GM23338 (cell line): Measurements from ENCODE around the gene ERP27. TPM values are rescaled to one million over a fixed set of nuclear protein-coding genes. Genes with fewer than 3 reads are reported as not detected.

ENCODE experiments used
- ATAC-seq: fragments of 200-7000 bp; cut with Tn5 transposase; 3 replicates; pipeline ENCODE4 v1.9.1; 2020
- DNase-seq: peaks from one replicate; pipeline ENCODE4 v3.0.0-alpha.2; 2015; ENCODE audit warnings: low spot score
- H2AFZ ChIP-seq: fragments of 200-600 bp; sonication (generic); 2 replicates; pipeline ENCODE4 v1.8.0; 2016; ENCODE audit warnings: antibody characterized with exemption, mild to moderate bottlenecking, moderate library complexity
- H3F3A ChIP-seq: fragments of 200-600 bp; sonication (generic); replicated peaks from 2 replicates; pipeline ENCODE4 v1.8.0; 2017; ENCODE audit warnings: antibody characterized with exemption, mixed run types, low read depth
- H3K27ac ChIP-seq: fragments of 200-600 bp; sonication (generic); 2 replicates; pipeline ENCODE4 v1.6.1; 2016; ENCODE audit warnings: low read depth
- H3K27me3 ChIP-seq: fragments of 200-600 bp; sonication (generic); 2 replicates; pipeline ENCODE4 v1.8.0; 2016; ENCODE audit warnings: mild to moderate bottlenecking, mixed run types, moderate library complexity; ENCODE audit not compliant: insufficient read depth
- H3K36me3 ChIP-seq: fragments of 200-600 bp; sonication (generic); 2 replicates; pipeline ENCODE4 v1.8.0; 2016; ENCODE audit warnings: mild to moderate bottlenecking; ENCODE audit not compliant: insufficient read depth
- H3K4me1 ChIP-seq: fragments of 200-600 bp; sonication (generic); 2 replicates; pipeline ENCODE4 v1.8.0; 2016; ENCODE audit warnings: mild to moderate bottlenecking, moderate library complexity; ENCODE audit not compliant: insufficient read depth
- H3K4me2 ChIP-seq: fragments of 200-600 bp; sonication (generic); 2 replicates; pipeline ENCODE4 v1.7.1; 2017; ENCODE audit warnings: mixed run types
- H3K4me3 ChIP-seq: fragments of 200-600 bp; sonication (generic); 2 replicates; pipeline ENCODE4 v1.6.1; 2016; ENCODE audit warnings: mixed run types
- H3K79me2 ChIP-seq: fragments of 200-600 bp; sonication (generic); replicated peaks from 2 replicates; pipeline ENCODE4 v1.8.0; 2017; ENCODE audit warnings: mild to moderate bottlenecking; ENCODE audit not compliant: insufficient read depth
- H3K9me2 ChIP-seq: fragments of 200-600 bp; sonication (generic); 2 replicates; pipeline ENCODE4 v1.8.0; 2017; ENCODE audit not compliant: insufficient read depth
- H4K20me1 ChIP-seq: fragments of 200-600 bp; sonication (generic); replicated peaks from 2 replicates; pipeline ENCODE4 v1.8.0; 2017; ENCODE audit warnings: mild to moderate bottlenecking; ENCODE audit not compliant: insufficient read depth
- H3K27ac Mint-ChIP-seq: 2 replicates; pipeline ENCODE4 v1.8.0; 2020; ENCODE audit warnings: inconsistent platforms, mild to moderate bottlenecking, moderate library complexity, mixed read lengths
- H3K27me3 Mint-ChIP-seq: 3 replicates; pipeline ENCODE4 v1.8.0; 2022; ENCODE audit warnings: low read depth, mild to moderate bottlenecking, moderate library complexity, mixed read lengths, inconsistent platforms; ENCODE audit not compliant: insufficient read depth, poor library complexity
- H3K36me3 Mint-ChIP-seq: 3 replicates; pipeline ENCODE4 v1.8.0; 2021; ENCODE audit warnings: low read depth, mild to moderate bottlenecking, inconsistent platforms, moderate library complexity, mixed read lengths
- H3K4me1 Mint-ChIP-seq: 3 replicates; pipeline ENCODE4 v1.8.0; 2020; ENCODE audit warnings: mild to moderate bottlenecking, inconsistent platforms, mixed read lengths
- H3K4me3 Mint-ChIP-seq: 3 replicates; pipeline ENCODE4 v1.8.0; 2021; ENCODE audit warnings: moderate library complexity, mild to moderate bottlenecking, inconsistent platforms, mixed read lengths
- H3K9me3 Mint-ChIP-seq: 3 replicates; pipeline ENCODE4 v1.8.0; 2020; ENCODE audit warnings: moderate library complexity, mild to moderate bottlenecking, inconsistent platforms, mixed read lengths
- ETS1 ChIP-seq: IDR thresholded peaks from 2 replicates; pipeline ENCODE4 v1.6.1; 2016; ENCODE audit warnings: antibody characterized with exemption
- EZH2phosphoT487 ChIP-seq: fragments of 200-600 bp; sonication (generic); IDR thresholded peaks from one replicate; pipeline ENCODE4 v1.8.1; 2018; ENCODE audit warnings: antibody characterized with exemption; ENCODE audit not compliant: unreplicated experiment
- JUNB ChIP-seq: IDR thresholded peaks from one replicate; pipeline ENCODE4 v1.6.1; 2016; ENCODE audit warnings: antibody characterized with exemption; ENCODE audit not compliant: unreplicated experiment
- STAT1 ChIP-seq: IDR thresholded peaks from one replicate; pipeline ENCODE4 v1.6.1; 2016; ENCODE audit warnings: antibody characterized with exemption; ENCODE audit not compliant: unreplicated experiment
- ZNF114 ChIP-seq: fragments of 250-450 bp; sonication (Bioruptor Pico); IDR thresholded peaks from 2 replicates; pipeline ENCODE4 v1.5.0; 2020; ENCODE audit warnings: mild to moderate bottlenecking, moderate library complexity
- polyA plus RNA-seq: library from polyadenylated mRNA; unstranded; fragments of >200 nt; fragmentation: Nextera tagmentation; extraction: Ambion mirVana; gene quantifications from 2 replicates; pipeline ENCODE4 v1.2.1, GENCODE V29; 2016
- total RNA-seq: library from RNA; depleted of rRNA; stranded (reverse); fragments of >200 nt; shearing (Covaris generic); gene quantifications from 2 replicates; pipeline ENCODE4 v1.2.3, GENCODE V29; 2014
- TF ChIP-seq, protein P1 (sequence below): IDR thresholded peaks from one replicate; pipeline ENCODE4 v1.6.1; 2018; ENCODE audit warnings: antibody characterized with exemption; ENCODE audit not compliant: unreplicated experiment
- TF ChIP-seq, protein P2 (sequence below), 2 experiments: fragments of 200-600 bp in 1 of 2; sonication (generic) in 1 of 2; conservative IDR thresholded peaks; 2 replicates each; pipeline versions ENCODE4 v1.5.1 to v1.6.1; 2016 to 2017; ENCODE audit warnings: antibody characterized with exemption in 2 of 2, low read depth in 2 of 2, mild to moderate bottlenecking in 2 of 2, moderate library complexity in 1 of 2

Gene ERP27
- total and polyA plus RNA-seq, 2 experiments from 2014 or later: not detected

- Histone ChIP-seq H3K79me2 (no peaks in the 10 kb centered on the region), H3K4me1 (no peaks in the 10 kb centered on the region), H3K27me3 (no peaks in the 10 kb centered on the region), H2AFZ (no peak overlapping the region), H3K36me3 (no peaks in the 10 kb centered on the region), H4K20me1 (no peaks in the 10 kb centered on the region), H3F3A (no peaks in the 10 kb centered on the region), H3K9me2 (no peaks in the 10 kb centered on the region; the same call in 1 of the 2 replicates), H3K4me2 (no peak overlapping the region), H3K27ac (no peak overlapping the region), H3K4me3 (no peak overlapping the region)
- Mint-ChIP-seq H3K9me3 (no peaks in the 10 kb centered on the region), H3K4me1 (peaks cover 10% of the 10 kb centered on the region), H3K27me3 (no peaks in the 10 kb centered on the region), H3K27ac (no peak overlapping the region), H3K4me3 (no peak overlapping the region), H3K36me3 (no peaks in the 10 kb centered on the region)
- DNase-seq: no peak
- TF ChIP-seq ZNF114 (CRISPR knock-in tag) (no peak), JUNB (no peak), STAT1 (no peak), ETS1 (no peak)
- TF ChIP-seq, protein P1, sequence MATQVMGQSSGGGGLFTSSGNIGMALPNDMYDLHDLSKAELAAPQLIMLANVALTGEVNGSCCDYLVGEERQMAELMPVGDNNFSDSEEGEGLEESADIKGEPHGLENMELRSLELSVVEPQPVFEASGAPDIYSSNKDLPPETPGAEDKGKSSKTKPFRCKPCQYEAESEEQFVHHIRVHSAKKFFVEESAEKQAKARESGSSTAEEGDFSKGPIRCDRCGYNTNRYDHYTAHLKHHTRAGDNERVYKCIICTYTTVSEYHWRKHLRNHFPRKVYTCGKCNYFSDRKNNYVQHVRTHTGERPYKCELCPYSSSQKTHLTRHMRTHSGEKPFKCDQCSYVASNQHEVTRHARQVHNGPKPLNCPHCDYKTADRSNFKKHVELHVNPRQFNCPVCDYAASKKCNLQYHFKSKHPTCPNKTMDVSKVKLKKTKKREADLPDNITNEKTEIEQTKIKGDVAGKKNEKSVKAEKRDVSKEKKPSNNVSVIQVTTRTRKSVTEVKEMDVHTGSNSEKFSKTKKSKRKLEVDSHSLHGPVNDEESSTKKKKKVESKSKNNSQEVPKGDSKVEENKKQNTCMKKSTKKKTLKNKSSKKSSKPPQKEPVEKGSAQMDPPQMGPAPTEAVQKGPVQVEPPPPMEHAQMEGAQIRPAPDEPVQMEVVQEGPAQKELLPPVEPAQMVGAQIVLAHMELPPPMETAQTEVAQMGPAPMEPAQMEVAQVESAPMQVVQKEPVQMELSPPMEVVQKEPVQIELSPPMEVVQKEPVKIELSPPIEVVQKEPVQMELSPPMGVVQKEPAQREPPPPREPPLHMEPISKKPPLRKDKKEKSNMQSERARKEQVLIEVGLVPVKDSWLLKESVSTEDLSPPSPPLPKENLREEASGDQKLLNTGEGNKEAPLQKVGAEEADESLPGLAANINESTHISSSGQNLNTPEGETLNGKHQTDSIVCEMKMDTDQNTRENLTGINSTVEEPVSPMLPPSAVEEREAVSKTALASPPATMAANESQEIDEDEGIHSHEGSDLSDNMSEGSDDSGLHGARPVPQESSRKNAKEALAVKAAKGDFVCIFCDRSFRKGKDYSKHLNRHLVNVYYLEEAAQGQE: no peak
- TF ChIP-seq, protein P2, sequence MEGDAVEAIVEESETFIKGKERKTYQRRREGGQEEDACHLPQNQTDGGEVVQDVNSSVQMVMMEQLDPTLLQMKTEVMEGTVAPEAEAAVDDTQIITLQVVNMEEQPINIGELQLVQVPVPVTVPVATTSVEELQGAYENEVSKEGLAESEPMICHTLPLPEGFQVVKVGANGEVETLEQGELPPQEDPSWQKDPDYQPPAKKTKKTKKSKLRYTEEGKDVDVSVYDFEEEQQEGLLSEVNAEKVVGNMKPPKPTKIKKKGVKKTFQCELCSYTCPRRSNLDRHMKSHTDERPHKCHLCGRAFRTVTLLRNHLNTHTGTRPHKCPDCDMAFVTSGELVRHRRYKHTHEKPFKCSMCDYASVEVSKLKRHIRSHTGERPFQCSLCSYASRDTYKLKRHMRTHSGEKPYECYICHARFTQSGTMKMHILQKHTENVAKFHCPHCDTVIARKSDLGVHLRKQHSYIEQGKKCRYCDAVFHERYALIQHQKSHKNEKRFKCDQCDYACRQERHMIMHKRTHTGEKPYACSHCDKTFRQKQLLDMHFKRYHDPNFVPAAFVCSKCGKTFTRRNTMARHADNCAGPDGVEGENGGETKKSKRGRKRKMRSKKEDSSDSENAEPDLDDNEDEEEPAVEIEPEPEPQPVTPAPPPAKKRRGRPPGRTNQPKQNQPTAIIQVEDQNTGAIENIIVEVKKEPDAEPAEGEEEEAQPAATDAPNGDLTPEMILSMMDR (conservative IDR thresholded peaks at IDR 0.05; ENCODE audit: low read depth in 2 of 2): no peak
- no peak for ATAC-seq
These were observed 25.2 kb upstream of the ERP27 start for GRCh38 chr12:14963520-14963919.

GRCh38 chr12:14962797-14963196 lies 24.5 kb upstream of the ERP27 start:
- H3K27me3 ChIP-seq: no peaks in the 10 kb centered on the region
- no peaks in the 10 kb centered on the region; the same call in 1 of the 2 replicates for H3K9me2 ChIP-seq
- H3K4me1 ChIP-seq: no peaks in the 10 kb centered on the region
- no peak overlapping the region for H3K27ac ChIP-seq
- Mint-ChIP-seq H3K36me3 (no peaks in the 10 kb centered on the region), H3K27me3 (no peaks in the 10 kb centered on the region), H3K27ac (no peak overlapping the region), H3K4me3 (no peak overlapping the region), H3K9me3 (no peaks in the 10 kb centered on the region), H3K4me1 (peaks cover 14% of the 10 kb centered on the region)
- H3K36me3 ChIP-seq: no peaks in the 10 kb centered on the region
- H2AFZ ChIP-seq: no peak overlapping the region
- DNase-seq (no peak), ATAC-seq (no peak)
- H3K4me3 ChIP-seq: no peak overlapping the region
- no peak overlapping the region for H3K4me2 ChIP-seq
- no peaks in the 10 kb centered on the region for H4K20me1 ChIP-seq
- no peaks in the 10 kb centered on the region for H3K79me2 ChIP-seq
- no peaks in the 10 kb centered on the region for H3F3A ChIP-seq
- TF ChIP-seq JUNB (no peak), ETS1 (no peak), STAT1 (no peak), EZH2phosphoT487 (no peak)
- TF ChIP-seq, protein P2 (conservative IDR thresholded peaks at IDR 0.05; ENCODE audit: low read depth in 2 of 2): no peak
